NB4 (cell line): Measurements from ENCODE around the gene S100A11.
A peak's percentile ranks its signal among the peaks of the same experiment; 100 is the strongest.

Source experiments
- DNase-seq: peaks from one replicate; pipeline ENCODE4 v3.0.0; 2010; ENCODE audit warnings: low read depth
- H3K4me3 ChIP-seq: one replicate; pipeline ENCODE4 v1.5.1; 2011; ENCODE audit warnings: mild to moderate bottlenecking, low read depth, low read length, moderate library complexity
- CTCF ChIP-seq: IDR thresholded peaks from one replicate; pipeline ENCODE4 v1.5.1; 2012; ENCODE audit warnings: low read depth, low read length
- MAX ChIP-seq: IDR thresholded peaks from 2 replicates; pipeline ENCODE4 v1.6.1; 2011; ENCODE audit warnings: low read depth, low read length
- MYC ChIP-seq: IDR thresholded peaks from 2 replicates; pipeline ENCODE4 v1.6.1; 2011; ENCODE audit warnings: low read depth, low read length
- POLR2A ChIP-seq: IDR thresholded peaks from 2 replicates; pipeline ENCODE4 v1.6.1; 2011; ENCODE audit warnings: mild to moderate bottlenecking; ENCODE audit not compliant: insufficient read length; ENCODE audit errors: extremely low read depth

Gene S100A11

GRCh38 chr1:152034654-152035538 is 1.9 kb downstream of the S100A11 start:
- H3K4me3 ChIP-seq: peak overlapping the region; percentile 90
- DNase-seq: peak; percentile 77
- peak; percentile 54 for TF ChIP-seq POLR2A
- TF ChIP-seq CTCF: peak; percentile 69
- peak; percentile 44; the same call in 1 of the 2 replicates for TF ChIP-seq MYC
- TF ChIP-seq MAX: peak; percentile 73

GRCh38 chr1:152034324-152034653 is 2.5 kb downstream of the S100A11 start:
- no peak for DNase-seq
- TF ChIP-seq CTCF (no peak), MYC (no peak), POLR2A (no peak), MAX (no peak)
- peak overlapping the region; percentile 90 for H3K4me3 ChIP-seq

- no peak overlapping the region for H3K4me3 ChIP-seq
- TF ChIP-seq CTCF (no peak), POLR2A (no peak), MAX (no peak), MYC (no peak)
Observed at GRCh38 chr1:152029929-152030211, 6.9 kb downstream of the S100A11 start.

GRCh38 chr1:152029144-152029928 is 7.5 kb downstream of the S100A11 start:
- DNase-seq: peak; percentile 77

More at GRCh38 chr1:152029929-152030211, 6.9 kb downstream of the S100A11 start:
- DNase-seq: no peak

GRCh38 chr1:152026895-152027294 is 9.9 kb downstream of the S100A11 start:
- no peak for DNase-seq
- no peak overlapping the region for H3K4me3 ChIP-seq
- TF ChIP-seq MAX (no peak), MYC (no peak), CTCF (no peak)

More at GRCh38 chr1:152029144-152029928, 7.5 kb downstream of the S100A11 start:
- no peak overlapping the region for H3K4me3 ChIP-seq
- TF ChIP-seq MYC: no peak

- TF ChIP-seq POLR2A (no peak), MYC (no peak), MAX (no peak), CTCF (no peak)
- no peak for DNase-seq
Observed at GRCh38 chr1:152024223-152024622, 12.6 kb downstream of the S100A11 start.

More at GRCh38 chr1:152024223-152024622, 12.6 kb downstream of the S100A11 start:
- no peak overlapping the region for H3K4me3 ChIP-seq
